Right lobe of liver (tissue), 6 donors: ENCODE data around the gene ILK. TPM values are rescaled to one million over a fixed set of nuclear protein-coding genes. Genes with fewer than 3 reads are reported as not detected.

Source experiments
- ATAC-seq, 4 donors: fragments of 200-7000 bp; cut with Tn5 transposase; one replicate each; pipeline ENCODE4 v1.9.1; 2020; ENCODE audit warnings: mild to moderate bottlenecking in 4 of 4, moderate library complexity in 4 of 4
- DNase-seq, 3 donors: peaks; one replicate each; pipeline ENCODE4 v3.0.0-alpha.2; 2020
- H3K27ac ChIP-seq, 3 donors: fragments of 200-600 bp; one replicate each; pipeline ENCODE4 v1.8.0; 2022
- H3K27me3 ChIP-seq, 2 donors: fragments of 200-600 bp; one replicate each; pipeline ENCODE4 v1.8.0; 2022
- H3K36me3 ChIP-seq, 4 donors: fragments of 200-600 bp; sonication (generic) in 1 of 4; one replicate each; pipeline versions ENCODE4 v1.5.1 to v1.8.0; 2017 to 2022; ENCODE audit warnings: control low read depth in 1 of 4
- H3K4me1 ChIP-seq, 4 donors: fragments of 200-600 bp; sonication (generic) in 1 of 4; one replicate each; pipeline versions ENCODE4 v1.5.1 to v1.8.0; 2017 to 2022; ENCODE audit warnings: control low read depth in 1 of 4
- H3K4me3 ChIP-seq, 3 donors: fragments of 200-600 bp; one replicate each; pipeline ENCODE4 v1.8.0; 2022
- H3K9me3 ChIP-seq, 4 donors: fragments of 200-600 bp; sonication (generic) in 1 of 4; one replicate each; pipeline versions ENCODE4 v1.5.1 to v1.8.0; 2017 to 2022; ENCODE audit warnings: control low read depth in 1 of 4
- POLR2A ChIP-seq: fragments of 450-650 bp; IDR thresholded peaks from one replicate; pipeline ENCODE4 v1.6.1; 2017; ENCODE audit warnings: antibody characterized with exemption, mild to moderate bottlenecking
- WGBS: methylation state at CpG from one replicate; pipeline ENCODE4 v1.1.6; 2018; ENCODE audit warnings: low coverage, low lambda C conversion rate; ENCODE audit not compliant: insufficient coverage; ENCODE audit errors: missing lambda C conversion rate; 5-methylcytosine and 5-hydroxymethylcytosine counted together
- intact Hi-C, 2 donors: fragments of 100-400 bp; cut with DNase I; formaldehyde crosslinking; loops; one replicate each; pipeline versions ENCODE4 v1.11.2 to v1.14.1; 2022
- total RNA-seq, 6 experiments: library from RNA; depleted of rRNA in 2 of 6; stranded (reverse); fragments of >200 nt in 2 of 6; fragmentation: NEBNext Ultra II Directional in 3 of 6; extraction: Animal tissue kit (Norgen Biotek cat#: 25700) in 3 of 6; gene quantifications; one replicate each; pipeline versions ENCODE4 v1.1.0 to v1.2.4, GENCODE V29; 2016 to 2023
- TF ChIP-seq, protein P1 (sequence below), 4 donors: fragments of 200-600 bp in 3 of 4; fragments of 450-650 bp in 1 of 4; IDR thresholded peaks; one replicate each; pipeline versions ENCODE4 v1.5.1 to v1.8.0; 2016 to 2022; ENCODE audit warnings: antibody characterized with exemption in 4 of 4, mild to moderate bottlenecking in 2 of 4
- donor health status: DM: no; HTN: yes; CAD: no.
- donor health status: DM: no; HTN: no; CAD: no.
- donor health status: DM: no; HTN: no; CAD: no.
- donor health status: DM: no; HTN: yes; CAD: no.
- donor health status: DM: no; HTN: yes; CAD: no.

Gene ILK
- total RNA-seq, 6 experiments from 2014 or later: 33.4 to 79.9 (median 55.0) TPM

DNA sequence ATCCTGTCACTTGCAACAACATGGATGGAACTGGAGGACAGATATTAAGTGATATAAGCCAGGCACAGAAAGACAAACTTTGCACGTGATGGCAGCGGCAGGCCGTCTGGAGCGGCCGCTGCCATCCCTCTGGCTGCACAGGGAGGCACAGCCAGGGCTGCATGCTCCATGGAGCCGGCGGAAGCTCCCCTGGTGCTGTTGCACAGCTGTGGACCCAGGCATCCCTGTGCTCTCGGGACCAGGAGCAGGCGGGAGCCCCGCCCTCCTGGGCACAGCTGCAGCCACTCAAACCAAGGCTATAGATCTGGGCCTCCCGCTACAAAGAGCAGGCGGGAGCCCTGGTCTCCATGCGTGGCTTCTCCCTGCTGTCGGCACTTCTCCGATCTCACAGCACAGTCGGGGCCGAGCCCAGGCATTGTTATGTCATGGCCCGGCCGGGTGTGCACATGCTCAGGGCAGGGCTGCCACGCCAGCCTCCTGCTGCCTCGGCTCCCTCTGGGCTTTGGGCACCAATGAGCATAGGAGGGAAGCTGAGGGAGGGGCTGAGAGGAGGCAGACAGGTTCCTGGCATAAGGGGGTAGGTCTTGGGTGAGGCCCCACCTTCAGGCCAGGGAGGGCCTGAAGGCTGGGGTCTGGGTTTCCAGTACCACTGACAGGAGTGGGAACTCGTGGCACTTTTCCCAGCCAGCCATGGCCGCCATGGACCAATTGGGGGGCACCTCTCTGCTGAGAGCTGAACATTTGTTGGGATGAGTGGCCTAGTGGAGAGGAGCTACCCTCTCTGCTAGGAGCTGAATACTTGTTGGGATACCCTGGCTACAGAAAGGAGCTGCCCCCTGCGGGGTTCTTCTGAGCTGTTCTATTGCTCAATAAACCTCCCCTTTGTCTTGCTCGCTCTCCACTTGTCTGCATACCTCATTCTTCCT lies 16.9 kb upstream of the ILK start:
- peaks cover 0 to 2% (median 0%) of the 10 kb centered on the region in 4 donors for H3K36me3 ChIP-seq
- DNase-seq (no peak), ATAC-seq (peak in 1 of 4 donors; percentile 44)
- H3K27me3 ChIP-seq: no peaks in the 10 kb centered on the region
- no peak overlapping the region for H3K4me3 ChIP-seq
- H3K9me3 ChIP-seq: no peaks in the 10 kb centered on the region
- no peak for TF ChIP-seq POLR2A
- TF ChIP-seq, protein P1, sequence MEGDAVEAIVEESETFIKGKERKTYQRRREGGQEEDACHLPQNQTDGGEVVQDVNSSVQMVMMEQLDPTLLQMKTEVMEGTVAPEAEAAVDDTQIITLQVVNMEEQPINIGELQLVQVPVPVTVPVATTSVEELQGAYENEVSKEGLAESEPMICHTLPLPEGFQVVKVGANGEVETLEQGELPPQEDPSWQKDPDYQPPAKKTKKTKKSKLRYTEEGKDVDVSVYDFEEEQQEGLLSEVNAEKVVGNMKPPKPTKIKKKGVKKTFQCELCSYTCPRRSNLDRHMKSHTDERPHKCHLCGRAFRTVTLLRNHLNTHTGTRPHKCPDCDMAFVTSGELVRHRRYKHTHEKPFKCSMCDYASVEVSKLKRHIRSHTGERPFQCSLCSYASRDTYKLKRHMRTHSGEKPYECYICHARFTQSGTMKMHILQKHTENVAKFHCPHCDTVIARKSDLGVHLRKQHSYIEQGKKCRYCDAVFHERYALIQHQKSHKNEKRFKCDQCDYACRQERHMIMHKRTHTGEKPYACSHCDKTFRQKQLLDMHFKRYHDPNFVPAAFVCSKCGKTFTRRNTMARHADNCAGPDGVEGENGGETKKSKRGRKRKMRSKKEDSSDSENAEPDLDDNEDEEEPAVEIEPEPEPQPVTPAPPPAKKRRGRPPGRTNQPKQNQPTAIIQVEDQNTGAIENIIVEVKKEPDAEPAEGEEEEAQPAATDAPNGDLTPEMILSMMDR (IDR thresholded peaks at IDR 0.05): no peak
- H3K4me1 ChIP-seq: no peaks in the 10 kb centered on the region
- 93% methylated on average over 3 of the region's 25 CpGs for WGBS
- intact Hi-C loops: no loop called here
- H3K27ac ChIP-seq: no peak overlapping the region

DNA sequence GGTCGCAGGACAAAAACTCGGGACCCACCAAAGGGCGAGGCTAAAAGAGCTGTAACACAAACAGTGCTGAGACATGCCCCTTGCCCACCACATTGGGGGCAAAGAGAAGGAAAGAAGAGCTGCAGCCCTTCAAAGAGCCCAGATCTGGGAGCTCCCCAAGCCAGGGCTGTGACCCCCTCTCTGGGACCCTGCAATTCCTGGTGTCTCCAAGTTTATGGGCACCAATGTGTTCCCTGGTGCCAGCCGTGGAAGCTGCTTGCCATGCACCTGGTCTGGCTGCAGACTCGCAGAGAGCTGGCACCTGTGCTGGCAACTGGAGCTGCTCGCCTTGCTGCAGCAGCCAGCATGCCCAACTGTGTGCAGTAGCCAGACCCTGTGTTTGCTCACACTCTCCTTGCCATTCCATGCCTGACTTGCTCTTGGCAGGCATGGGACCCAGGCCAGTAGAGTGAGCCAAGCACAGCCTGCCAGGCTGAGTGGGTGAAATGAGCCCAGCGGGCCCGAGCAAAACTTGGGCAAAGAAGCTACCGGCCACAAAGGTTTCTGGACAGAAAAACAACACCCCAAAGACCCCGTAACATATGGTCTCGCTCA lies 16.1 kb upstream of the ILK start:
- no peaks in the 10 kb centered on the region for H3K27me3 ChIP-seq
- DNase-seq (peak; percentile 52 to 88 (median 81)), ATAC-seq (peak; percentile 93 to 100 (median 96))
- intact Hi-C loops: no loop called here
- H3K9me3 ChIP-seq: no peaks in the 10 kb centered on the region
- no peak overlapping the region for H3K27ac ChIP-seq
- peaks cover 0 to 2% (median 0%) of the 10 kb centered on the region in 4 donors for H3K36me3 ChIP-seq
- H3K4me3 ChIP-seq: no peak overlapping the region
- TF ChIP-seq, protein P1 (IDR thresholded peaks at IDR 0.05): no peak
- no peak for TF ChIP-seq POLR2A
- H3K4me1 ChIP-seq: no peaks in the 10 kb centered on the region
- 50% methylated on average over 8 of the region's 11 CpGs for WGBS

DNA sequence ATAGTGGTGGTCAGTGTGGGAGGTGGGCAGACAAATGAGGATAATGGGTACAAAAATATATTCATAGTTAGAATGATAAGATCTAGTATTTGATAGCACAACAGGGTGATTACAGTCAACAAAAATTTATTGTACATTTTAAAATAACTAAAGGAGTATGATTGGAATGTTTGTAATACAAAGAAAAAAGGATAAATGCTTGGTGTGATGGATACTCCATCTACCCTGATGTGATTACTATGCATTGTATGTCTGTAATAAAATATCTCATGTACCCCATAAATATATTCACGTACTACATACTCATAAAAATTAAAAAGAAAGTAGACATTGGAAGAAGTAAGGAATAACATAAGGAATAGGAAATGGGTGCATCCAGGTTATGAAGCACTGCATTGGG lies 15.6 kb upstream of the ILK start:
- no peak for ATAC-seq
- Histone ChIP-seq H3K27me3 (no peaks in the 10 kb centered on the region), H3K9me3 (no peaks in the 10 kb centered on the region), H3K27ac (no peak overlapping the region), H3K36me3 (peaks cover 0 to 2% (median 0%) of the 10 kb centered on the region in 4 donors), H3K4me3 (no peak overlapping the region), H3K4me1 (no peaks in the 10 kb centered on the region)
- no peak for TF ChIP-seq POLR2A
- TF ChIP-seq, protein P1 (IDR thresholded peaks at IDR 0.05): no peak
- no peak for DNase-seq
- intact Hi-C loops: no loop called here
- WGBS: 92% methylated on average over 1 of the region's 1 CpG

DNA sequence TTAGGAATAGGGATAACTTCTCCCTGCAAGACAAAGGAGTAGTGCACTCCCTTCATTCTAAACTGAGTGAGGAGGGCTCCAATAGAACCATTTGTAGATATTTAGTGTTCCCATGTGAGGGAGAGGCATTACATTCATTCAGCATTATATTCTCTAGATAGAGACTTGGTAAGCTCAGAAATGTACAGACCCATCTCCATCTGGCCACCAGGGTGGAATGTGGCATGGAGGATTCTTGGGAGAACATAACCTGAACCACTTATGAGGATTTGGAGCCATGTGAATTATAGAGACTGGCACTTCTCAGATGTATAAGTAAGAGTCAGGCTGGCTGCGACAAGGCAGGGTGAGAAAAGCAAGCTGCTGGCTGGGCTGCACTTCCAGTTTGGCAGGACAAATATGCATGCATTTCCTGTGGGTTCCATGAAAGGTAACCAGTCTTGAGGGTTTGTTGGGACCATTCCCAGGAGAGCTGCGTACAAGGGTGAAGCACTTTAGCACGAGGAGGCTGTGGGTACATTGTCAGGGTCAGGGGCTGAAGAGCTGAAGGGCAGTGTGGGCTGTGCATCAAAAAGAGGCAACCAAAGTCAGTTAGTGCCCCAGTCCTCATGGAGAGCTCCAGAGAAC lies 9.3 kb upstream of the ILK start:
- intact Hi-C loops: no loop called here
- Histone ChIP-seq H3K36me3 (peaks cover 0 to 13% (median 5%) of the 10 kb centered on the region in 4 donors), H3K27me3 (no peaks in the 10 kb centered on the region), H3K4me1 (peaks cover 0 to 14% (median 4%) of the 10 kb centered on the region in 4 donors), H3K9me3 (no peaks in the 10 kb centered on the region), H3K27ac (no peak overlapping the region), H3K4me3 (no peak overlapping the region)
- DNase-seq (no peak), ATAC-seq (no peak)
- WGBS: 73% methylated on average over 3 of the region's 3 CpGs
- TF ChIP-seq POLR2A: no peak
- TF ChIP-seq, protein P1 (IDR thresholded peaks at IDR 0.05): no peak
